ENCODE measurements around the gene EPHB2. TPM values are rescaled to one million over a fixed set of nuclear protein-coding genes. Genes with fewer than 3 reads are reported as not detected.

The EPHB2 gene
- total RNA-seq, 1 donor from 2014 or later, result not detected

- intact Hi-C loops (cut with micrococcal nuclease), result no loop called here
These were observed 66.9 kb downstream of the EPHB2 start for GRCh38 chr1:22777388-22778057.

- intact Hi-C loops (cut with micrococcal nuclease), result no loop called here
These were observed 67.8 kb downstream of the EPHB2 start for GRCh38 chr1:22778408-22778807.

DNA sequence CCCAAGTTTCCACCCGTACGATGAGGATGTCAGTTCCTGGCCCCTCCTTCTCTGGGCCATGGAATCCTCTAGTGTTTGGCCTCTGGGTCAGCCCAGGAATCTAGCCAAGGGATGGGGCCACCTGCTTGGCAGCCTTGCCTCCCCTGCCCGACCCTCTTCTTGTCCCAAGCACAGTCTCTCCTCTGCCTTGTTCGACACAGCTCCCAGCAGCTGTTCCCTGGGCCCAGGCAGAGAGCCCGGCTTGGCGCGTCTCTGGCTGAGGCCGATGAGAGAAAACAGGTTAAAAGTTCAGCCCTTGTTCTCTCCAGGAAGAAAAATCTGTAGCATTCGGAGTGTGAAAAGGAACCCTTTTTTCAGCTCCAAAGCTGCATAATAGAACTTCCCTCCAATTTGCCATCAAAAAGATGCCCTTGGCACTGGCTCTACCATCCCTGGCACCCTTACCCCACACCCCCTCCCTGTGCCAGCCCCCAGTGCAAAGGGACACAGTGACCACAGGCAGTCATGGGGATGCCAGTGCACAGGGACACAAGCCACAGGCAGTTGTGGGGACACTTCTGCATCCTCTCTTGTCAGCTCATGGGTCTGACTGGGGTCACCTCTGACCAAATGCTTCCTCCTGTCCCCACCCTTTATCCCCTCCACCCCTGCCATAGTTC lies 68.4 kb downstream of the EPHB2 start:
- intact Hi-C loops (cut with micrococcal nuclease), result no loop called here

GRCh38 chr1:22780696-22781095 lies 70.1 kb downstream of the EPHB2 start:
- intact Hi-C loops (cut with micrococcal nuclease), result no loop called here

DNA sequence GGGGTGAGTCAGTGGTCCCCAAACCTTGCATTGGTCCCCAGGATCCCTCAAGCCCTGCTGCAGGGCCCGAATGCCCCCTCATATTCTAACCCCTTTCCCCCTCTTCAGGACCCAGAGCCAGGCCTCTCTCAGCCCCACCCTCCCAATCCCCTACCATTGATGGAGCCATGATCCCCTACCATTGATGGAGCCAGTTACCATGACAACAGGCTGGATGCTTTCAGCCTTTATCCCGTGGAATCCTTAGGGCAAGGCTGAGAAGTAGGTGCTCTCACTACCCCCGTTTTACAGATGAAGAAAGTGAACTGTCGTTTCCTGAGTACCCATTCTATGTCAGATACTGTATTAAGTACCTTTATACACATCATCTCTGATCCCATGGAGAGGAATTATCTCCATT lies 70.8 kb downstream of the EPHB2 start:
- intact Hi-C loops (cut with micrococcal nuclease), result no loop called here

GRCh38 chr1:22782406-22782805 lies 71.8 kb downstream of the EPHB2 start:
- intact Hi-C loops (cut with micrococcal nuclease), result no loop called here

- intact Hi-C loops (cut with micrococcal nuclease), result no loop called here
These were observed 73.7 kb downstream of the EPHB2 start for GRCh38 chr1:22784317-22784716.

GRCh38 chr1:22784737-22785136 lies 74.1 kb downstream of the EPHB2 start:
- intact Hi-C loops (cut with micrococcal nuclease), result no loop called here

GRCh38 chr1:22786101-22786500 lies 75.5 kb downstream of the EPHB2 start:
- intact Hi-C loops (cut with micrococcal nuclease), result no loop called here

- intact Hi-C loops (cut with micrococcal nuclease), result no loop called here
These were observed 76.3 kb downstream of the EPHB2 start for GRCh38 chr1:22786719-22787489.

- intact Hi-C loops (cut with micrococcal nuclease), result no loop called here
These were observed 77.0 kb downstream of the EPHB2 start for GRCh38 chr1:22787636-22788035.

DNA sequence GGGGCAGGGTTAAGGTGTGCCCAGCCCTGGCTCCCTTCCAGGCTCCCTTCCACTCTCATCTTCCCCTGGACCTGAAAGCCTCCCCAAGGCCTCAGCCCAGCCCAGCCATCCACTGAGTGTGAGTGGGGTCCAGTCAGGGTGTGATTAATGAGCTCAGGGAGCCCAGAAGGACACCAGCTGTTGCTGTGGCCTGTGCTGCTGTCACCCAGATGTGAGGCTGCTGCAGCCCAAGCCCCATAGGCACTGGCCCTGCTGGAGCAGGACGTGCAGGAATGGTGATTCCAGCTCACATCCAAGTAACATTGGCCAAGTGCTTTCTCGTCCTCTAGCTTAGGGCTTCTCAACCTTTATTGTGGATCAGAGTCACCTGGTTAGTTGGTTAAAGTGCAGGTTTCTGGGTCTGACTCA lies 77.6 kb downstream of the EPHB2 start:
- intact Hi-C loops (cut with micrococcal nuclease), result no loop called here

- intact Hi-C loops (cut with micrococcal nuclease), result no loop called here
These were observed 78.8 kb downstream of the EPHB2 start for GRCh38 chr1:22789356-22789994.

DNA sequence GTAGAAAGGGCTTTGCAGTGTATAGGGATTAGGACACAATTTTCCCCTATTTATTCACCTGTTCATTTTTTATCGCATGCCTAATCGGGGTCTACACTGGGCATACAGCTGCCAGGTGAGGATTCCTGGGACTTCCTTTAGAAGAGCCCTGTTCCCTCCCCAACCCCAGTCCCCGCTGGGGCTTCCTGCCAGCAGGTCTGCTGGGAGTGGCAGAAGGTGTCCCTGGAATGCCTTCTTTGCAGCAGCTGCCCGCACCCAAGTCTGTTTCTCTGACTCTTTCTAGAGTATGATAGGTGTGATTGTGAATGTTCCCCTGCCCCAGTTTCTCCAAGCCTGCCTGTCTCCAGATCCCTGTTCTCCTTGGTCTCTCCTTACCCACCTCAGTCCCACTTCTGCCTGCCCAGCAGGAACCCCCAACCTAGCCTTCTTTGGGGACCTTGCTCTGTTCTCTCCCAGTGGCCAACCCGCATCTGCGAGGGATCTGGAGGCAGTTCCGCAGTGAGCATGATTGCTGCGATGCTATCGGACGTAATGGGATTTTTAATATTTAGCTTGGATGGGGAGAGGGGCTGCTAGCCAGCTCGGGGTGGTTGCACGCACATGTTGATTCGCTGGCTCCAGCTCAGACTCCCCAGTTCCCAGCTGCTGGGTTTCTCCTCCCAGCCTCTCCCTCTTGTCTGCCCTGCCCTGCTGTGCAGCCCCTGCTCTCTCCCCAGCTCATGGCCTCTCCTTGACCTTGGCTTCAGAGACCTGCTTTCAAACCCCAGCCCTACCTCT lies 79.8 kb downstream of the EPHB2 start:
- intact Hi-C loops (cut with micrococcal nuclease), result no loop called here

DNA sequence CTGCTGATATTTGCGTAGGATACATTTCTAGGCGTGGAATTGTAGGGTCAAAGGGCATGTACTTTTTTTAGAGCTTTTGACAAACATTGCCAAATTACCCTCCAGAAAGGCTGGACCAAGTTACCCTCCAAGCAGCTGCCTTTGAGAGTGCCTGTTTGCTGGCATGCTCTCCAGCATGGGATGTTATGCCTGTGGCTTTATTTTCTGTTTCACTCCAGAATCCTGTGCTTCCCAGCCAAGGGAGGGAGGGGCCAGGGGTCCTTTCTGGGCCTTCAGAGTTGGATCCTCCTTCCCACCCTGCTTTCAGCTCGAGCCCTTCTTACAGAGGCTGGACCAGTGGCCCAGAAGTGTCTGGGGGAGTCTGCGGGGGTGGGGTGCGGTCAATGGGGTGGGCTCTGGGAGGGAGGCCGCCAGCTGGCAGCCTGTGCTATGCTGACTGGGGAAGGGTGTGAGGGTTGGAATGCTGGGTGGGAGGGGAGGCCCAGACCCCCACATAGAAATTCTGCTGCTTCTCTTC lies 81.2 kb downstream of the EPHB2 start:
- intact Hi-C loops (cut with micrococcal nuclease), result no loop called here

DNA sequence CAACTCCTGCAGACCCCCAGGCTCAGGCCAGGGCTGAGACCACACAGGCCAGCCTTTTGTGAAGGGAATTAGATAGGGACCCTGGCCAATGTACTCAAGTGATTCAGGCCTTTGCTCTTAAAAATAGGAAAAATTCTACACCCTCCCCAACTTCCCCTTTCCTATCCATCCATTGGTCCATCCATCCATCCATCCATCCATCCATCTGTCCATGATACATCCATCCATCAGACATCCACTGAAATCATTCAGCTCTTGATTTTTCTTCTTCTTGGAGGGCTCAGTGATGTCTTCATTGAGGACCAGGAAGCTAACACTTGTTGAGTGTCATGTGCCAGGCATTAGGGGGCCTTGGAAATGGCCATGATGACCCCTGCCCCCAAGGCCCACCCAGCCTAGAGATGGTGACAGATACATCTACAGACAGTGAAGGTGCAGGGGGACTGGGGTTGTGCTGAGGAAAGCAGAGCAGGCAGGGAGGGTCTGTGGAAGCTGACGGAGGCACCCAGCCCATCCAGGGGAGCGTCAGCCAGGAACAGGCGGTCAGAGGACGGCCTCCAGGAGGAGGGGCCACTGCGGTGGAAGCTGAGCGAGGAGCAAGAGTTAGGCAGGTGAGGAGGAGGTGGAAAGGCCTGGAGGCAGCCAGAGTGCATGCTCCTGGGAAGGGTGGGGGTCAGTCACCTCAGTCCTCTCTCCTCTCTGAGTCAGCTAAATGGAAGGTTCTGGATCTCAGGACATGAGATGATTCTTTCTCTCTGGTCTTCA lies 81.9 kb downstream of the EPHB2 start:
- intact Hi-C loops (cut with micrococcal nuclease), result no loop called here

DNA sequence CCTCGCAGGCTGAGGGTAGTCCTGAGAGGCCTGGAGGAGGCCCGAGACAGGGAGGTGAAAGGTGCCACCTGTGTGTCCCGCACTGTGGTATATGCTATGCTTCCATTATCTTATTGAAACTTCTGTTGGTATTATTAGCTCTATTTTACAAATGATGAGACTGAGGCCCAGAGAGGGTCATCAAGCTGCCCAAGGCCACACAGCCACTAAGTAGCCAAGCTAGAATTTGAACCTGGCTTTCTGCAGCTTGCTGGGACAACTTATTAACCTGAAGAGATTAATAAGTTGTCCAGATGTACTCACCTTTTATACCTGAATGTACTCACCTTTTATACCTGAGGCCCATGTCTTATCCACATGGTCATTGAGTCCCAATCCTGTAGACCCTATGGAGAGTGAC lies 83.0 kb downstream of the EPHB2 start:
- intact Hi-C loops (cut with micrococcal nuclease), result no loop called here

DNA sequence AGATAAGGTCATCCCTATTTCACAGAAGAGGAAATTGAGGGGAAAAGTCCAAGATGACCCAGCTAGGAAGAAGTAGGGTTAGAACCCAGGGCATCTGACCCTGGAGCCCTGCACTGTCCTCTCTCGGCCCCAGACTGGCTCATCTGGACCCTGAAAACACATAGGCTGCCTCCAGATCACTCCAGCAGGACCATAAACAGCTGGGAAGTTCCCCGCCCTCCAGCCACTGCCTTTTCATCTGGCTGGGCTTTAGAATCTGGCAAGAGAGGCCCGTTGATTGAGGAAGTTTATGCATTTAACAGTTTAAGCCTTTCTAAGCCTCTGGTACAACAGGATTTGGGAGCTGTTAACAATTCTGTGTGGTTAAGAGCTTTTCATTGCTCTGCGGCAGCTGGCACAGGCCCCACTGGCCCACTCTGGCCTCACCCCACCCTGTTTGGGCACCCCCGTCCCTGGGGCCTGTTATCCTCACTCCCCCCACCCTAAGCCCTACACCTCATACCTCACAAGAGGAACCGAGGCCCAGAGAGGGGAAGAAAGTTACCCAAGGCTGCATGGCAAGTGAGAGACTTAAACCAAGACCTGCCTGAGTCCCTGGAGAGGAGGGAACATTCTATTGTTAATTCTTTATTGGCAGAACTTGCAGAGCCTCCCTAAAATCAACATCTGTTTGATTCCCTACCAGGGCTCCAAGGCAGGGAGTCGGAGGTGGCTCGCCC lies 84.2 kb downstream of the EPHB2 start:
- intact Hi-C loops (cut with micrococcal nuclease), result no loop called here

DNA sequence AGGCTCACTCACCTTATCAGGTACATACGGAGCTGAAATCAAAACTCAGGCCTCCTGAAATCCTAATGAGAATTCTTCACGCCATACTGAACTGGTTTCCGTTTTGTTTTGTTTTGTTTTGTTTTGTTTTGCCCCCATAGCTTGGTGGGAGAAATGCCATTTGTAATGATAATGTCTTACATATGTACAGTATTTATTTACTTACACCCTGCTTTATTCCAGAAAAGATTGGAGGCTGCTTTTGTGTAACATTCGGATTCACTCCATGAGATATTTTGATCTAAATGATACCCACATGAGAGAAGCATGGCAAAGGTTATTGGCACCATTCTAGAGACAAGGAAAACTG lies 84.7 kb downstream of the EPHB2 start:
- intact Hi-C loops (cut with micrococcal nuclease), result no loop called here

GRCh38 chr1:22796642-22797041 lies 86.0 kb downstream of the EPHB2 start:
- intact Hi-C loops (cut with micrococcal nuclease), result no loop called here
